GM23248 (cell line): Measurements from ENCODE around the gene TRAPPC3. TPM values are rescaled to one million over a fixed set of nuclear protein-coding genes. Genes with fewer than 3 reads are reported as not detected.

ENCODE experiments used
- DNase-seq: peaks from one replicate; pipeline ENCODE4 v3.0.0-alpha.2; 2015
- H2AFZ ChIP-seq: fragments of 200-600 bp; sonication (generic); 2 replicates; pipeline ENCODE4 v1.6.1; 2016; ENCODE audit warnings: antibody characterized with exemption
- H3F3A ChIP-seq: fragments of 200-600 bp; sonication (generic); 2 replicates; pipeline ENCODE4 v1.6.1; 2016; ENCODE audit warnings: mild to moderate bottlenecking, antibody characterized with exemption, mixed run types; ENCODE audit not compliant: insufficient read depth
- H3K27ac ChIP-seq: fragments of 200-600 bp; sonication (generic); 2 replicates; pipeline ENCODE4 v1.5.1; 2016; ENCODE audit warnings: mild to moderate bottlenecking
- H3K27me3 ChIP-seq: fragments of 200-600 bp; sonication (generic); replicated peaks from 2 replicates; pipeline ENCODE4 v1.6.1; 2016; ENCODE audit warnings: mild to moderate bottlenecking; ENCODE audit not compliant: insufficient read depth
- H3K36me3 ChIP-seq: fragments of 200-600 bp; sonication (generic); 2 replicates; pipeline ENCODE4 v1.6.1; 2016; ENCODE audit warnings: low read depth, mild to moderate bottlenecking
- H3K4me1 ChIP-seq: fragments of 200-600 bp; sonication (generic); 2 replicates; pipeline ENCODE4 v1.6.1; 2016; ENCODE audit warnings: mild to moderate bottlenecking; ENCODE audit not compliant: insufficient read depth
- H3K4me2 ChIP-seq: fragments of 200-600 bp; sonication (generic); one replicate; pipeline ENCODE4 v1.6.1; 2016; ENCODE audit warnings: mild to moderate bottlenecking; ENCODE audit not compliant: unreplicated experiment
- H3K4me3 ChIP-seq: fragments of 200-600 bp; sonication (generic); 2 replicates; pipeline ENCODE4 v1.5.1; 2016; ENCODE audit warnings: mild to moderate bottlenecking
- H3K79me2 ChIP-seq: fragments of 200-600 bp; sonication (generic); 2 replicates; pipeline ENCODE4 v1.6.1; 2016; ENCODE audit warnings: mild to moderate bottlenecking; ENCODE audit not compliant: insufficient read depth
- H3K9ac ChIP-seq: fragments of 200-600 bp; sonication (generic); 2 replicates; pipeline ENCODE4 v1.6.1; 2016; ENCODE audit warnings: mild to moderate bottlenecking
- H3K9me2 ChIP-seq: fragments of 200-600 bp; sonication (generic); 2 replicates; pipeline ENCODE4 v1.6.1; 2016; ENCODE audit warnings: mixed run types, mild to moderate bottlenecking, moderate library complexity; ENCODE audit not compliant: insufficient read depth
- H3K9me3 ChIP-seq: fragments of 200-600 bp; sonication (generic); one replicate; pipeline ENCODE4 v1.6.1; 2017; ENCODE audit warnings: low read depth
- H4K20me1 ChIP-seq: fragments of 200-600 bp; sonication (generic); 2 replicates; pipeline ENCODE4 v1.6.0; 2016; ENCODE audit not compliant: insufficient read depth
- EZH2 ChIP-seq: fragments of 200-600 bp; sonication (generic); IDR thresholded peaks from 2 replicates; pipeline ENCODE4 v1.6.1; 2018; ENCODE audit warnings: antibody characterized with exemption, mild to moderate bottlenecking; ENCODE audit not compliant: insufficient read depth, poor library complexity, severe bottlenecking
- EZH2phosphoT487 ChIP-seq: fragments of 200-600 bp; sonication (generic); IDR thresholded peaks from 2 replicates; pipeline ENCODE4 v1.6.1; 2018; ENCODE audit warnings: antibody characterized with exemption, moderate library complexity, mild to moderate bottlenecking, low read depth; ENCODE audit not compliant: insufficient read depth
- WGBS, 2 experiments: methylation state at CpG; one replicate each; pipeline ENCODE4 v1.1.6; 2015 to 2017; ENCODE audit warnings: low lambda C conversion rate in 2 of 2, low coverage in 1 of 2; ENCODE audit errors: missing lambda C conversion rate in 2 of 2; 5-methylcytosine and 5-hydroxymethylcytosine counted together
- in situ Hi-C: fragments of 300-500 bp; cut with MboI; formaldehyde crosslinking; loops from 2 replicates; pipeline ENCODE4 v1.15.0; 2020
- polyA plus RNA-seq: library from polyadenylated mRNA; unstranded; fragments of >200 nt; fragmentation: Nextera tagmentation; extraction: Ambion mirVana; gene quantifications from 2 replicates; pipeline ENCODE4 v1.2.1, GENCODE V29; 2016
- total RNA-seq: library from RNA; depleted of rRNA; stranded (reverse); fragments of >200 nt; shearing (Covaris generic); gene quantifications from 2 replicates; pipeline ENCODE4 v1.2.3, GENCODE V29; 2014

The TRAPPC3 gene
- total and polyA plus RNA-seq, 2 experiments from 2014 or later, result 112 to 134 TPM

DNA sequence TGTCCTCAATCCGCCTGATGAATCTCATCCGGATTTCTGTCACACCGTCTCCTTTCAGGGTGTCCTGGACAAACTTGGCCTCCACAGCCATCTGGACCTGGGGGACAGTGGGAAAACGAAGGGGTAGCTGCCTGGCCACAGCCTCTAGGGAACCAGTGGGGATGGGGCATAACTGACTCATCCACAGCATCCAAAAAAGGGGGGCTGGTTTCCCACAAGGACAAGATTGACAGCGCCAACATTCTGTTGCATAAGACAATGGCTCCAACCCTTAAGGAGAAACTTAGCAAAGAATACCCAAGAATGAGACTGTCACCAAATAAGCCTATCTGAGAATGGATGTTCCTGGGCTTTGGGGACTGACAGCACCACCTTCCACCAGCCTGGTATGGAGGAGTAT lies 12.1 kb downstream of the TRAPPC3 start:
- peak overlapping the region; percentile 50 for H3K9ac ChIP-seq
- no peak for DNase-seq
- peak overlapping the region; percentile 44 for H3K4me2 ChIP-seq
- no peaks in the 10 kb centered on the region for H4K20me1 ChIP-seq
- no peak overlapping the region for H3K4me3 ChIP-seq
- no peaks in the 10 kb centered on the region for H3K9me3 ChIP-seq
- no peaks in the 10 kb centered on the region for H3K27me3 ChIP-seq
- H3K9me2 ChIP-seq, result no peaks in the 10 kb centered on the region
- H3K79me2 ChIP-seq, result peaks cover 54% of the 10 kb centered on the region
- in situ Hi-C loops, result no loop called here
- 76 to 78% methylated on average over 5 of the region's 5 CpGs for whole genome bisulfite sequencing, 2 experiments
- H2AFZ ChIP-seq, result no peak overlapping the region
- TF ChIP-seq EZH2phosphoT487 (no peak), EZH2 (no peak)
- peak overlapping the region; percentile 86 for H3K27ac ChIP-seq
- H3K4me1 ChIP-seq, result peaks cover 66% of the 10 kb centered on the region
- peaks cover 75% of the 10 kb centered on the region for H3F3A ChIP-seq
- peaks cover 16% of the 10 kb centered on the region for H3K36me3 ChIP-seq

- 0% methylated on average over 1 of the region's 1 CpG for WGBS, 2 experiments
- peaks cover 16% of the 10 kb centered on the region for H3K36me3 ChIP-seq
- DNase-seq, result peak; percentile 95
- in situ Hi-C loops, result no loop called here
- peaks cover 64% of the 10 kb centered on the region for H3K4me1 ChIP-seq
- H3K27me3 ChIP-seq, result no peaks in the 10 kb centered on the region
- H3K9me2 ChIP-seq, result no peaks in the 10 kb centered on the region
- H3K9me3 ChIP-seq, result no peaks in the 10 kb centered on the region
- peak overlapping the region; percentile 44 for H3K4me2 ChIP-seq
- H3K9ac ChIP-seq, result peak overlapping the region; percentile 53
- H2AFZ ChIP-seq, result no peak overlapping the region
- H3K4me3 ChIP-seq, result 0 out of 2 replicates have a peak overlapping the region, but pooled peaks have one; percentile 31
- no peaks in the 10 kb centered on the region for H4K20me1 ChIP-seq
- peaks cover 70% of the 10 kb centered on the region for H3F3A ChIP-seq
- H3K27ac ChIP-seq, result peak overlapping the region; percentile 86
- TF ChIP-seq EZH2, result no peak
- TF ChIP-seq EZH2phosphoT487, result no peak
- peaks cover 47% of the 10 kb centered on the region for H3K79me2 ChIP-seq
Measured at GRCh38 chr1:36136535-36136934, 12.8 kb downstream of the TRAPPC3 start.

- TF ChIP-seq EZH2 (no peak), EZH2phosphoT487 (no peak)
- no peak overlapping the region for H2AFZ ChIP-seq
- peak overlapping the region; percentile 86 for H3K27ac ChIP-seq
- no peaks in the 10 kb centered on the region for H3K9me2 ChIP-seq
- H3K4me3 ChIP-seq, result no peak overlapping the region
- peak overlapping the region; percentile 40 for H3K4me2 ChIP-seq
- H3K9me3 ChIP-seq, result no peaks in the 10 kb centered on the region
- H3K27me3 ChIP-seq, result no peaks in the 10 kb centered on the region
- H3K9ac ChIP-seq, result peak overlapping the region; percentile 53
- DNase-seq, result no peak
- H3K36me3 ChIP-seq, result peaks cover 16% of the 10 kb centered on the region
- H3K79me2 ChIP-seq, result peaks cover 40% of the 10 kb centered on the region
- H4K20me1 ChIP-seq, result no peaks in the 10 kb centered on the region
- H3K4me1 ChIP-seq, result peaks cover 58% of the 10 kb centered on the region
- peaks cover 63% of the 10 kb centered on the region for H3F3A ChIP-seq
- in situ Hi-C loops, result no loop called here
Measured at GRCh38 chr1:36135796-36136195, 13.5 kb downstream of the TRAPPC3 start.

DNA sequence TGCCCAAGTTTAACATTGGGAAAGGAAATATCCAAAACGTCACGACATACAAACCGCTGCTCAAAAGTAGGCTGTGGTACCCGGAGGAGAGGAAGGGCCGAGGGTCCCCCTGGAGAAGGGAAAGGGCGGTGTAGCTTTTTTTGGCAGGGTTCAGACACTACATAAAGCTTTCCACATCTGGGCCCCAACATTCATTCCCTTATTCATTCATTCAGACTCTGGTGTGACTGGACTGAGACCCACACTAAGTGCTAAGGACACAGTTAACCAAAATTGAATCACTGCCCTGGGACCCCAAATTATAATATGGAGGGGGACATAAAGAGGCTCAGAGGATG lies 14.0 kb downstream of the TRAPPC3 start:
- H3K4me2 ChIP-seq, result peak overlapping the region; percentile 40
- no peaks in the 10 kb centered on the region for H3K9me2 ChIP-seq
- peaks cover 58% of the 10 kb centered on the region for H3F3A ChIP-seq
- peaks cover 16% of the 10 kb centered on the region for H3K36me3 ChIP-seq
- peaks cover 54% of the 10 kb centered on the region for H3K4me1 ChIP-seq
- H2AFZ ChIP-seq, result peak overlapping the region; percentile 32; the same call in 1 of the 2 replicates
- no peaks in the 10 kb centered on the region for H3K27me3 ChIP-seq
- peak; percentile 21 for DNase-seq
- no peak overlapping the region for H3K4me3 ChIP-seq
- WGBS, 2 experiments, result 50 to 57% methylated on average over 6 of the region's 6 CpGs
- H4K20me1 ChIP-seq, result no peaks in the 10 kb centered on the region
- no peaks in the 10 kb centered on the region for H3K9me3 ChIP-seq
- in situ Hi-C loops, result no loop called here
- no peak for TF ChIP-seq EZH2
- no peak for TF ChIP-seq EZH2phosphoT487
- peak overlapping the region; percentile 53; the same call in 1 of the 2 replicates for H3K9ac ChIP-seq
- H3K27ac ChIP-seq, result peak overlapping the region; percentile 86
- H3K79me2 ChIP-seq, result peaks cover 35% of the 10 kb centered on the region
